HCT116 (cell line): Measurements from ENCODE around the gene ZNF823.

Experiments used
- CEBPB ChIP-seq: IDR thresholded peaks from 2 replicates; pipeline ENCODE4 v1.6.1; 2012; ENCODE audit warnings: low read depth
- CTCF ChIP-seq, 3 experiments: fragments of 200-600 bp in 1 of 3; sonication (generic) in 1 of 3; IDR thresholded peaks in 2 of 3; conservative IDR thresholded peaks in 1 of 3; 2 replicates each; pipeline ENCODE4 v1.5.1; 2012 to 2017; ENCODE audit warnings: low read depth in 2 of 3, low read length in 2 of 3, antibody characterized with exemption in 1 of 3, borderline replicate concordance in 1 of 3, control low read depth in 1 of 3, mild to moderate bottlenecking in 1 of 3, mixed read lengths in 1 of 3, mixed run types in 1 of 3, moderate library complexity in 1 of 3; ENCODE audit not compliant: insufficient read depth in 1 of 3
- EGR1 ChIP-seq: IDR thresholded peaks from 2 replicates; pipeline ENCODE4 v1.6.1; 2012; ENCODE audit warnings: low read depth
- JUND ChIP-seq: IDR thresholded peaks from 2 replicates; pipeline ENCODE4 v1.6.1; 2012
- POLR2A ChIP-seq: IDR thresholded peaks from 2 replicates; pipeline ENCODE4 v1.7.0; 2011; ENCODE audit warnings: borderline replicate concordance; ENCODE audit not compliant: insufficient read depth, insufficient read length; ENCODE audit errors: extremely low read depth
- POLR2AphosphoS5 ChIP-seq: IDR thresholded peaks from 2 replicates; pipeline ENCODE4 v1.6.1; 2011; ENCODE audit warnings: mild to moderate bottlenecking, low read depth, low read length, moderate library complexity
- REST ChIP-seq: IDR thresholded peaks from 2 replicates; pipeline ENCODE4 v1.6.1; 2012; ENCODE audit warnings: low read depth

- TF ChIP-seq JUND (no peak), CTCF (IDR thresholded peaks at IDR 0.05 in 2 of 3, conservative IDR thresholded peaks at IDR 0.05 in 1 of 3; ENCODE audit: borderline replicate concordance in 1 of 3, insufficient read depth in 1 of 3, low read depth in 2 of 3, low read length in 2 of 3) (no peak), REST (no peak), CEBPB (no peak), EGR1 (no peak), POLR2AphosphoS5 (no peak), POLR2A (no peak)
Measured at GRCh38 chr19:11674067-11674492, 64.7 kb downstream of the ZNF823 start.
